HG03139 (cell line): Measurements from ENCODE around the gene ALK.

Source experiments
- ATAC-seq: cut with Tn5 transposase; IDR thresholded peaks from one replicate; pipeline ENCODE4 v1.9.1; 2021; ENCODE audit not compliant: unreplicated experiment

Gene ALK

GRCh38 chr2:29799628-29800027 is 121.8 kb downstream of the ALK start:
- ATAC-seq, result no peak

- ATAC-seq, result no peak
These were observed 123.5 kb downstream of the ALK start for GRCh38 chr2:29797916-29798315.

GRCh38 chr2:29796446-29796845 is 124.9 kb downstream of the ALK start:
- no peak for ATAC-seq

- ATAC-seq, result no peak
These were observed 131.4 kb downstream of the ALK start for GRCh38 chr2:29789911-29790485.

- no peak for ATAC-seq
These were observed 133.6 kb downstream of the ALK start for GRCh38 chr2:29787473-29788465.

- ATAC-seq, result no peak
These were observed 135.0 kb downstream of the ALK start for GRCh38 chr2:29786361-29786760.

GRCh38 chr2:29783666-29784065 is 137.7 kb downstream of the ALK start:
- ATAC-seq, result no peak

GRCh38 chr2:29782549-29783458 is 138.6 kb downstream of the ALK start:
- ATAC-seq, result no peak

- ATAC-seq, result no peak
These were observed 139.3 kb downstream of the ALK start for GRCh38 chr2:29782087-29782486.

- ATAC-seq, result no peak
These were observed 140.5 kb downstream of the ALK start for GRCh38 chr2:29780906-29781305.

GRCh38 chr2:29777161-29777560 is 144.2 kb downstream of the ALK start:
- no peak for ATAC-seq

- ATAC-seq, result no peak
These were observed 145.0 kb downstream of the ALK start for GRCh38 chr2:29776406-29776805.

GRCh38 chr2:29775937-29776336 is 145.4 kb downstream of the ALK start:
- ATAC-seq, result no peak

GRCh38 chr2:29774624-29775023 is 146.8 kb downstream of the ALK start:
- no peak for ATAC-seq

- ATAC-seq, result no peak
These were observed 150.5 kb downstream of the ALK start for GRCh38 chr2:29770846-29771245.

GRCh38 chr2:29769847-29770246 is 151.5 kb downstream of the ALK start:
- ATAC-seq, result no peak

GRCh38 chr2:29767606-29768335 is 153.6 kb downstream of the ALK start:
- no peak for ATAC-seq

GRCh38 chr2:29766191-29766590 is 155.2 kb downstream of the ALK start:
- no peak for ATAC-seq

- no peak for ATAC-seq
These were observed 155.7 kb downstream of the ALK start for GRCh38 chr2:29765721-29766120.

GRCh38 chr2:29763371-29763770 is 158.0 kb downstream of the ALK start:
- no peak for ATAC-seq

- ATAC-seq, result no peak
These were observed 159.1 kb downstream of the ALK start for GRCh38 chr2:29762239-29762638.
